ENCODE results near the gene LRP1B. TPM values are rescaled to one million over a fixed set of nuclear protein-coding genes. Genes with fewer than 3 reads are reported as not detected.

Gene LRP1B
- total RNA-seq, 1 donor from 2014 or later = not detected

GRCh38 chr2:141529659-141530058, 601.2 kb downstream of the LRP1B start:
- DNase-seq (ENCODE audit: low spot score) = no peak
- Mint-ChIP-seq H3K36me3 (ENCODE audit: low read depth) (no peaks in the 10 kb centered on the region), H3K27ac (no peak overlapping the region), H3K9me3 (peaks cover 3% of the 10 kb centered on the region), H3K4me3 (ENCODE audit: low read depth) (no peak overlapping the region), H3K27me3 (ENCODE audit: low read depth) (no peaks in the 10 kb centered on the region), H3K4me1 (ENCODE audit: low read depth) (no peaks in the 10 kb centered on the region)
- intact Hi-C loops (cut with micrococcal nuclease) = no loop called here

- no peak overlapping the region for H3K4me3 Mint-ChIP-seq (ENCODE audit: low read depth)
- no peaks in the 10 kb centered on the region for H3K27me3 Mint-ChIP-seq (ENCODE audit: low read depth)
- DNase-seq (ENCODE audit: low spot score) = no peak
- intact Hi-C loops (cut with micrococcal nuclease) = no loop called here
- no peak overlapping the region for H3K27ac Mint-ChIP-seq
- no peaks in the 10 kb centered on the region for H3K4me1 Mint-ChIP-seq (ENCODE audit: low read depth)
- H3K36me3 Mint-ChIP-seq (ENCODE audit: low read depth) = no peaks in the 10 kb centered on the region
- peaks cover 3% of the 10 kb centered on the region for H3K9me3 Mint-ChIP-seq
Measured at GRCh38 chr2:141528990-141529389, 601.8 kb downstream of the LRP1B start.

GRCh38 chr2:141526760-141527159, 604.1 kb downstream of the LRP1B start:
- Mint-ChIP-seq H3K9me3 (peaks cover 8% of the 10 kb centered on the region), H3K4me3 (ENCODE audit: low read depth) (no peak overlapping the region), H3K27ac (no peak overlapping the region), H3K27me3 (ENCODE audit: low read depth) (no peaks in the 10 kb centered on the region), H3K36me3 (ENCODE audit: low read depth) (no peaks in the 10 kb centered on the region), H3K4me1 (ENCODE audit: low read depth) (no peaks in the 10 kb centered on the region)
- DNase-seq (ENCODE audit: low spot score) = no peak
- intact Hi-C loops (cut with micrococcal nuclease) = no loop called here

- no peaks in the 10 kb centered on the region for H3K27me3 Mint-ChIP-seq (ENCODE audit: low read depth)
- intact Hi-C loops (cut with micrococcal nuclease) = no loop called here
- no peaks in the 10 kb centered on the region for H3K4me1 Mint-ChIP-seq (ENCODE audit: low read depth)
- no peak for DNase-seq (ENCODE audit: low spot score)
- peaks cover 8% of the 10 kb centered on the region for H3K9me3 Mint-ChIP-seq
- no peak overlapping the region for H3K27ac Mint-ChIP-seq
- no peak overlapping the region for H3K4me3 Mint-ChIP-seq (ENCODE audit: low read depth)
- H3K36me3 Mint-ChIP-seq (ENCODE audit: low read depth) = no peaks in the 10 kb centered on the region
Measured at GRCh38 chr2:141524777-141525176, 606.0 kb downstream of the LRP1B start.

GRCh38 chr2:141523199-141523598, 607.6 kb downstream of the LRP1B start:
- Mint-ChIP-seq H3K27me3 (ENCODE audit: low read depth) (no peaks in the 10 kb centered on the region), H3K36me3 (ENCODE audit: low read depth) (no peaks in the 10 kb centered on the region), H3K27ac (no peak overlapping the region), H3K9me3 (peaks cover 5% of the 10 kb centered on the region), H3K4me3 (ENCODE audit: low read depth) (no peak overlapping the region), H3K4me1 (ENCODE audit: low read depth) (no peaks in the 10 kb centered on the region)
- intact Hi-C loops (cut with micrococcal nuclease) = no loop called here
- DNase-seq (ENCODE audit: low spot score) = no peak

GRCh38 chr2:141522702-141523101, 608.1 kb downstream of the LRP1B start:
- DNase-seq (ENCODE audit: low spot score) = no peak
- Mint-ChIP-seq H3K36me3 (ENCODE audit: low read depth) (no peaks in the 10 kb centered on the region), H3K9me3 (peaks cover 5% of the 10 kb centered on the region), H3K27me3 (ENCODE audit: low read depth) (no peaks in the 10 kb centered on the region), H3K27ac (no peak overlapping the region), H3K4me3 (ENCODE audit: low read depth) (no peak overlapping the region), H3K4me1 (ENCODE audit: low read depth) (no peaks in the 10 kb centered on the region)
- intact Hi-C loops (cut with micrococcal nuclease) = no loop called here

GRCh38 chr2:141522048-141522447, 608.8 kb downstream of the LRP1B start:
- peaks cover 5% of the 10 kb centered on the region for H3K9me3 Mint-ChIP-seq
- DNase-seq (ENCODE audit: low spot score) = no peak

GRCh38 chr2:141519906-141520305, 610.9 kb downstream of the LRP1B start:
- no peaks in the 10 kb centered on the region for H3K4me1 Mint-ChIP-seq (ENCODE audit: low read depth)
- peaks cover 5% of the 10 kb centered on the region for H3K9me3 Mint-ChIP-seq
- H3K27me3 Mint-ChIP-seq (ENCODE audit: low read depth) = no peaks in the 10 kb centered on the region
- no peak for DNase-seq (ENCODE audit: low spot score)
- H3K4me3 Mint-ChIP-seq (ENCODE audit: low read depth) = no peak overlapping the region
- H3K27ac Mint-ChIP-seq = no peak overlapping the region
- H3K36me3 Mint-ChIP-seq (ENCODE audit: low read depth) = no peaks in the 10 kb centered on the region
- intact Hi-C loops (cut with micrococcal nuclease) = no loop called here

More at GRCh38 chr2:141522048-141522447, 608.8 kb downstream of the LRP1B start:
- H3K27ac Mint-ChIP-seq = no peak overlapping the region
- intact Hi-C loops (cut with micrococcal nuclease) = no loop called here
- no peaks in the 10 kb centered on the region for H3K4me1 Mint-ChIP-seq (ENCODE audit: low read depth)
- H3K27me3 Mint-ChIP-seq (ENCODE audit: low read depth) = no peaks in the 10 kb centered on the region
- no peak overlapping the region for H3K4me3 Mint-ChIP-seq (ENCODE audit: low read depth)
- H3K36me3 Mint-ChIP-seq (ENCODE audit: low read depth) = no peaks in the 10 kb centered on the region

GRCh38 chr2:141517852-141518421, 612.9 kb downstream of the LRP1B start:
- Mint-ChIP-seq H3K36me3 (ENCODE audit: low read depth) (no peaks in the 10 kb centered on the region), H3K27ac (no peak overlapping the region), H3K4me3 (ENCODE audit: low read depth) (no peak overlapping the region), H3K27me3 (ENCODE audit: low read depth) (no peaks in the 10 kb centered on the region), H3K4me1 (ENCODE audit: low read depth) (no peaks in the 10 kb centered on the region), H3K9me3 (peaks cover 5% of the 10 kb centered on the region)
- DNase-seq (ENCODE audit: low spot score) = no peak
- intact Hi-C loops (cut with micrococcal nuclease) = no loop called here

- Mint-ChIP-seq H3K36me3 (ENCODE audit: low read depth) (no peaks in the 10 kb centered on the region), H3K4me3 (ENCODE audit: low read depth) (no peak overlapping the region), H3K9me3 (peaks cover 3% of the 10 kb centered on the region), H3K27ac (no peak overlapping the region), H3K27me3 (ENCODE audit: low read depth) (no peaks in the 10 kb centered on the region), H3K4me1 (ENCODE audit: low read depth) (no peaks in the 10 kb centered on the region)
- intact Hi-C loops (cut with micrococcal nuclease) = no loop called here
- DNase-seq (ENCODE audit: low spot score) = no peak
Measured at GRCh38 chr2:141517180-141517851, 613.5 kb downstream of the LRP1B start.

- Mint-ChIP-seq H3K27me3 (ENCODE audit: low read depth) (no peaks in the 10 kb centered on the region), H3K4me1 (ENCODE audit: low read depth) (no peaks in the 10 kb centered on the region), H3K36me3 (ENCODE audit: low read depth) (no peaks in the 10 kb centered on the region), H3K4me3 (ENCODE audit: low read depth) (no peak overlapping the region), H3K27ac (no peak overlapping the region), H3K9me3 (no peaks in the 10 kb centered on the region)
- intact Hi-C loops (cut with micrococcal nuclease) = no loop called here
- no peak for DNase-seq (ENCODE audit: low spot score)
Measured at GRCh38 chr2:141515931-141516330, 614.9 kb downstream of the LRP1B start.

- intact Hi-C loops (cut with micrococcal nuclease) = no loop called here
- Mint-ChIP-seq H3K9me3 (no peaks in the 10 kb centered on the region), H3K4me3 (ENCODE audit: low read depth) (no peak overlapping the region), H3K4me1 (ENCODE audit: low read depth) (no peaks in the 10 kb centered on the region), H3K27me3 (ENCODE audit: low read depth) (no peaks in the 10 kb centered on the region), H3K36me3 (ENCODE audit: low read depth) (no peaks in the 10 kb centered on the region), H3K27ac (no peak overlapping the region)
- no peak for DNase-seq (ENCODE audit: low spot score)
Measured at GRCh38 chr2:141513853-141514252, 617.0 kb downstream of the LRP1B start.

- Mint-ChIP-seq H3K36me3 (ENCODE audit: low read depth) (no peaks in the 10 kb centered on the region), H3K27me3 (ENCODE audit: low read depth) (no peaks in the 10 kb centered on the region), H3K4me1 (ENCODE audit: low read depth) (no peaks in the 10 kb centered on the region), H3K4me3 (ENCODE audit: low read depth) (no peak overlapping the region), H3K27ac (no peak overlapping the region), H3K9me3 (no peaks in the 10 kb centered on the region)
- intact Hi-C loops (cut with micrococcal nuclease) = no loop called here
- no peak for DNase-seq (ENCODE audit: low spot score)
Measured at GRCh38 chr2:141508806-141509595, 621.8 kb downstream of the LRP1B start.
